Measurements from ENCODE around the gene FYN.

The FYN gene

DNA sequence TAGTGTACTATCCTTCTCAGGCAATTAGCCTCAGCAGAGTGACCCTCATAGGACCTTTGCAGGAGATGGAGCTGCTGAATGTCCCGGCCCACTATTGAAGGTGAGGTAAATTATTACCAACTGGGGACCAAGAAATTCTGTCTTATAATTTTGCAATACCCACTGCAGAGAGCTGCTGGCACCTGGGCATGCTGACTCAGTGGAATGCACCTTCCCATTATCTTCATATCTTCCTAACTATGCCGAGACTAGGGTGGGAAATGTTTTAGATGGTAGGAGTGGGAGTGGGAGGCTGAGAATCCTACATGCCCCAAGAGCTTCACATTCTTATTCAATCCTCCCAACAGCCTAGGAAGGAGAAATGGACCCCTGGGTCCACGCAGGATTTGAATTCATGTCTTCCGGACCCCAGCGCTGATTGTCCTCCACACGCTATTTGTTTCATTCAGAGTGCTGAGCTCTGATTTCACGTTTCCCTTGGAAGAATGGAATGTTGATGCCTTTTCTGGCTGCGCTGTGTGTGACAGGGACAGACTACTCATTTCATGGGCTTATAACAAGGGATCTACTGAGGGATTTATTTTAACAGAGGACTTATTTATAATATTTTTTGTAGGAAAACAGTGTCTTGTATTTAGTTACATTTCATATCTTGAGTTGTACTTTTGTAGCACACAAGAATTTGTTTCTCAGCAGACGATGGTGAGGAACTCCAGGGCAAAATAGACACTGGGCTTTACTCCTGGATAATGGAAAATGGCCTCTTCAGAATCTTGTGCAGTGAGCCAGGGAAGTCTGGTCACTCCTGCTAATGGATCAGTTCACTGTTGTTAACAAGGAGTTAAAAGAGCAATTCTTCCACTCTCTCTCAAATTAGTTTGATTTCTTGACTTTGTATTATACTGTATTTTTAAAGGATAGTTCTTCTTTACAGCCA is 66.4 kb downstream of the FYN start:
- DNase-seq (ENCODE audit: low read depth): peak; percentile 59

DNA sequence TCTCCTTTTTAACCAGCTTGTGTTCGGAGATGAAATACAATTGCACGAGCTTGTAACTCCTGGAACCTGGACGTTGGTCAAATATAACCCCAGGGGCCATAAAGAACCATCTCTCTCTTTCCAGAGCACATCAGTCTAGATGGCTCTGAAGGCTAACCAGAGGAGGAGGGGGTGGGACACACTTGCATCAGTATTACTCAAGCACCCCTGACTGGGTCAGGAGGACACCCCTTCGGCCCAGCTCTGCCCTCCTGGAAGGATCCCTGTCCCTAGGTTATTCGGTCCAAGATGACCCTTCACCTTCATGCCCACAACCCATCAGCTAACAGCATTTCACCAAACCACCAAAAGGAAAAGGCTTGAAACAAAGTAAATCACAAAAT is 67.1 kb downstream of the FYN start:
- DNase-seq (ENCODE audit: low read depth): peak; percentile 23

DNA sequence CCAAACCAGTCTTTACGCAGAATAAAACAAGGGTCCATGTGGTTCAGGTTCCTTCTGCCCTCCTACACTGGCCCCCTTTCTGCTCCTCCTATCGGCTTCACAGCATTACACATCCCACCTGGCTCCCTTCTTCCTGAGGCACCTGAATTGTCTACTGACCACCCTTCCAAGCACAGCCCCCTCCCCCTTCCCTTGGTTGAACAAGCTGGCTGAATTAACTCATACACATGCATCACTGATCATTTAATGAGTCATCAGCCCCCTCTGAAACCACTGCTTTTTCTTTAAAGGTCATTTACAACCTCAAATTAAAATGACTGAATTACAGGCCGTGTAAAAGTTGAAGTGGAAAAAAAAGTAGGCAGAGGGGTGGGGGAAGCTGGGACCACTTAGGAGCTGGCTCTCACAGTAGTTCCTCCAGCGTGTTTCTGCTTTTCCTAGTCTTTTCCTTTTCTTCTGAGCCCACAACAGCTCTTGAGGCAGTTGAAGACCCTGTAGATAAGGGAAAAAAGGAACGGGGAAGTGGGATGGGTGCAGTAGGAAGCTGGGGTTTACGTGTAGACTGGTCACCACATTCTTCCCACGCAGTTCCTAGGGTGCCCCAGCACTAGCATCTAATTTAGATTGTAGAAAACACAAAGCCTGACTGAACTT is 67.6 kb downstream of the FYN start:
- peak; percentile 73 for DNase-seq (ENCODE audit: low read depth)

DNA sequence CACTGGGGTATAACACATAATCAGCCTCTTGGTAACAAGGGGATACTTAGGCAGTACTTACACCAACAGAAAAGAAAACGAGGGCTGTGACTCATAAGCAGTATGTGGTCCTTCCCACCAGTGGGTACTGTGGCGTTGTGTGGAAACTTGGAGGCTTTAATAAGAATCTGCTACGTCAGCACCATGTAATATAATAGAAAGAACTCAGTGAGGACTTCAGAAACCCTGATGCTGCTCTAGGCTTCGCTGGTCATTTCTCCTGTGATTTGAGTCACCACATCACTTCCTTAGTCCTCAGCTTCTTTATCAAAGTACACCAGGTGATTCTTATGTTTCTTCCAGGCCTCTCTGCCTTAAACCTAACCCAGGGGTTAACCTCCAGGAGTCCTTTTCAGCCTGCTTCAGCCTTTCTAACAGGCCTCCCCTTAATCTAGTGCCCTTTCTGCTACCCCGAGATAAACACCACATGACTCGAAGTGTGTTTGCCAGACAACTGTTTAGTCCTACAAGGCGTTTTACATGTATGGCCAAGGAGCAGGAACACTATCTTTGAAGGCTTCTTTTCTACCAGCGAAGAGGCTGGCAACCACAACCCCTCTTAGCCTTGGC is 68.5 kb downstream of the FYN start:
- peak; percentile 97 for DNase-seq (ENCODE audit: low read depth)

DNA sequence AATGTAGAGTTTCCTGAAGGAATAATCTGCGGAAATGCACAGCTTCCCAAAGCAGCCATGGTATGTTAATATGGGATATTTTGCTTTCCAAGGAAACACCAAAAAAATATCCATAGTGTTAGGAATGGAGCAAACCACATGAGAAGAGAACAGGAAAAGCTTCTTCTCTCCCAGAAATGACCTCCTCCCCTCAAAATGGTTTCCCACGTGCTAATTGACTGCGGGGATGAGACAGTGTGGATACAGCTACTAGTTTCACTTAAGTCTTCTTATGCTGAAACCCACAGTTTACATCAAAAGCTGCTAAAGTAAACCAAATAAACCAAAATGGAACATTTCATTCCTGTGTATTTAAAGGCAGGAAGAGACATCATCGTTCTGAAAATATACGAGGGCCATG is 69.4 kb downstream of the FYN start:
- peak; percentile 34 for DNase-seq (ENCODE audit: low read depth)

DNA sequence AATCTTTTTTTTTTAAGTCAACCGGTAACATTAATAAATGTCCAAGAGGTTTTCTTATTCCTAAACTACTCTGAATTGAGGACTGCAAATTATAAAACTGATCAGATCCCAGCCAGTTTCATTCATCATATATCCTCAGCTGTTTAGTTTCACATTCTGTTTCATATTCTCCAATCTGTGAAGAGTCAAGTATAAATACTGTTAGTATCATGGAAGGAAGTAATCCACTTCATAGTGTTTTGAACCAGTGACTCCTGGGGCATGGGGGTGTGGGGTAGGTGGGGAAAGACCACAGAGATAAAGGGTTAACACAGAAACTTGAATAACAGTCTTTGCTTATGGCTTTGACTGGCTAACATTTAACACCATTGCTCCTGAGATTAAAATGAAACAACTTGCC is 69.9 kb downstream of the FYN start:
- DNase-seq (ENCODE audit: low read depth): no peak

DNA sequence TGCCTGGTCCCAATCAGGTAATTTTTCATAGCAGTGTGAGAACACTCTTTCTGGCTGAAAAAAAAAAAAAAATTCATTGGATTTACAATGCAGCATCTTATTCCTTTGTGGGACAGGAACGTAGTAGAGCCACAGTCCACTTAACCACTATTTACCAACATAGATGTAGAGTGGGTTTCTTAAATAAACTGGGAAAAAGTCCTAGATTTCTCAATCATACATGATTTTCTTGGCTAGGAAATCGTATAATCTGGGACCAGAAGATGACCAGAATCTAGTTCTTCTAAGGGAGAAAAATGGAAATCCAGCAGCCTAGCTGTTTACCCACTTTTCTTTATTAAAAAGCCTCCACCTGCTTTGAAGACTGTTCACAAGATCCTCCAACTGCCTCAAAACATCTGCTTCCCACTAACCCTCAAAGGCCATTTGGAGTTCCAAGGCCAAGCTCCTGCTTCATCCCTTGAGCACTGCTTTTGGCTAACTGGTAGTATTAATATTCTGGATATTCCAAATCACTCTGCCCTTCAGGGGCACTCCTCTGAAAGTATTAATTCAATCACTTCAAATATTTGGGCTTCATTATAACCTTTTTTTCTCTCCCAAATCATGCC is 70.4 kb downstream of the FYN start:
- no peak for DNase-seq (ENCODE audit: low read depth)

DNA sequence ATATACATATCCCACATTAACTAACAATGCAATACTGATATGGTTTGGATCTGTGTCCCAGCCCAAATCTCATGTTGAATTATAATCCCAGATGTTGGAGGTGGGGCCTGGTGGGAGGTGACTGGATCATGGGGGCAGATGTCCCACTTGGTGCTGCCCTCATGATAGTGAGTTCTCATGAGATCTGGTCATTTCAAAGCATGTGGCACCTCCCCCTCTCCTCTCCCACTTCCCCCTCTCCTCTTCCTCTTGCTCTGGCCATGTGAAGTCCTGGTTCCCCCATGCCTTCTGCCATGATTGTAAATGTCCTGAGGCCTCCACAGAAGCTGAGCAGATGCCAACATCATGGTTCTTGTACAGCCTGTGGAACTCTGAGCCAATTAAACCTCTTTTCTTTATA is 71.2 kb downstream of the FYN start:
- DNase-seq (ENCODE audit: low read depth): no peak

DNA sequence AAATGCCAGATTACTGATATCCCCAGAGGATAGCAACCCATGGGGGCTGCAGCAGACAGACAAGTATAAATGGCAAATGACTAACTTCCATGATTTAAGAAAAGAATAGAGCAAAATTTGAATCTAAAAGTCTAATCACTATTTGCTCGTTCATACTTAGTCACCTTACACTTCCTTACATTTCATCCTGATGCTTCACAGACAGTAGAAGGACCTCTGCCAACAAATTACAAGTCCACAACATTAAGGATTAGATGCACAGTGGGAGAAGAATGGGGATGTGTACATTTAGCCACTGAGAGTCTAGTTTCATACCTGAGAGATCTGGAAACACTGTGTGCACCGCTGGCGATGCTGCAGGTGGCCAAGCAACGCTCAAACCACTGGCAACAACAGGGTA is 72.4 kb downstream of the FYN start:
- no peak for DNase-seq (ENCODE audit: low read depth)

DNA sequence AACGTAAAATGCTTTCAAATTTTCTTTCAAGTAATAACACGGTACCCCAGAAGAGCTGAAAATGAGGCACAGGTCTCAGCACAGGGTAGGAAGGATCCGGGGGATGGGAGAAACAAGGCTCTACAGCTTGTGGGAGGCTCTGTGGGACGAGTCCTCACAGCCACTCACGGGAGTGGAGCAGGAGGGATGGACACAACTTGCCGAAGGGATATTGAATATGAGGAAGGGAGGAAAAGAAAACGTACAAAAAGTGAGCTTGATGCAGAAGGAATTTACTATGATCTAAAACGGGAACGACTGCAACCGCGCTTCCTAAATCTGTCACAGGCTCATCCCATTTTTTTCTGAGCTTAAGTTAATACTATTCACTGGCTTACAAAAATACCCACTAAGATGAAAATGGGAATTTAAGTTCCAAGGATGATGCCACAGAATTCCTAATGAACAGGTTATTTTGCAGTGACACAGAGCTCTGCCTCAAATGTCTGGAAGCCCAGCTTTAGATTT is 72.9 kb downstream of the FYN start:
- DNase-seq (ENCODE audit: low read depth): peak; percentile 47

DNA sequence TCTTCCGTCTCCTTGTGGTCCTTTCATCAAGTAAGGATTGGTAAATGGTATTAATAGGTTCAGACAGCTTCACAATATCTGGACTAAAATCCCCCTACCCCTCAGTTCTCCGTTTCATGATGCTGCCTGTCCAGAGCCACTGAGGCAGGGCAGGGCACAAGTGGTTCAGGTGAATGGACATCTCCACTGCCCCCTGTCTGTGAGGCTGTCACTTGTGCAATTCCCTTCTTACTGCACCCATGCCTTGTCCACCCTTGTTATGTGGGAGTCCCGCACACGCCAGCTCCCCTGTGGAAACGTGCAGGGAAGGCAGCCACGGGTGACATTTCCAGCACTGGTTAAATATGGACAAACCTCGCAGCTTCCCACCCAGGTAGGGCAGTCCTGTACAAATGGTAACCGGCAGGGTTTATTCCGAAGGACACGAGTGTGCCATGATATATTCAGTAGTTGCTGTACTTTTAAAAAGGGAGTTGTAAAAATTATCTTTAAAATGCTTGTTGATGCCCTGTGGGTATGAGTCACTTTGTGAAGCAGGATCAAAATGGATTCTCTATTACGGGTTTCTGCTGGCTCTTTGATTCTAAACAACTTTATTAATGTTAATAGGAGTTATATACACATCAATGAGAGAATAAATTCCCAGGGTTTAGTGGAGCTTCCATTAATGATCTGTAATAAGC is 73.5 kb downstream of the FYN start:
- DNase-seq (ENCODE audit: low read depth): peak; percentile 55

DNA sequence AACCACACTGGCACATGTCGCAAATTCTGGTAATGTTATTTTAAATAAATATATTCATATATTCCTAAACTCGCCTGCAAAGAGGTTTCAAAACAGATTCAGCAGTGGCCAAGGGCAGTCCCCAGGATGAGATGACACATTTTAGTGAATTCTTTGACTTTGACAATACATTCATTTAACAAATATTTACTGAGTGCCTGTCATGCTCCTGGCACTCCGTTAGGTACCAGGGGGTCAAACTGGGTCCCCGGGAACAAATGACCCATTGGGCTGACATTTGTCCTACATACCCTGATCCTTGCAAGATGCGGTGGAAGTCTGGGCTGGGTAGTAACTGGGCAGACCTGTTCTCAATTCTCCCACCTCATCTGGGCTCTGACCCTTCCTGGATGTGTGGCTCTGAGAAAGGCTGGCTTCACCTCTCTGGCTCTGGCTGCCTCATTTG is 74.9 kb downstream of the FYN start:
- DNase-seq (ENCODE audit: low read depth): no peak

DNA sequence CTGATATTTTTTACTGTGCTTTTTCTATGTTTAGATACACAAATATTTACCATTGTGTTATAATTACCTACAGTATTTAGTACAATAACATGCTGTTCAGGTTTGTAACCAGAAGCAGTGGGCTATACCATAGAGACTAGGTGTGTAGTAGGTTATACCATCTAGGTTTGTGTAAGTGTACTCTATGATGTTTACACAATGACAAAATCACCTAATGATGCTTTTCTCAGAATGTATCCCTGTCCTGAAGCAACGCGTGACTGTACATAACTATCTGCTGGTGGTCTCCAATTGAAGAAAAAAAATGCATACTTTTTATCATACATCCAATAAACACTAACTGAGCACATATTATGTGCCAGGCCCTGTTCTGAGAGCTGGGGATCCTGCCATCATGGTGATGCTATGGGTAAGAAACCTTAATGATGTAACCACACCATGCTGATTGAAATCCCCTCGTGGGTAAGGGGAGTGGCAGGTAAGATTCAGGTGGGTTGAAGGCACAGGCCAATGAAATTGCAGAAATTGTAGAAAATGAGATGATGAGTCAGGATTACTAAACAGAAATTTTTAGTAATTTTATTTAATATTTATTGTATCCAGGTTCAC is 76.8 kb downstream of the FYN start:
- DNase-seq (ENCODE audit: low read depth): no peak

DNA sequence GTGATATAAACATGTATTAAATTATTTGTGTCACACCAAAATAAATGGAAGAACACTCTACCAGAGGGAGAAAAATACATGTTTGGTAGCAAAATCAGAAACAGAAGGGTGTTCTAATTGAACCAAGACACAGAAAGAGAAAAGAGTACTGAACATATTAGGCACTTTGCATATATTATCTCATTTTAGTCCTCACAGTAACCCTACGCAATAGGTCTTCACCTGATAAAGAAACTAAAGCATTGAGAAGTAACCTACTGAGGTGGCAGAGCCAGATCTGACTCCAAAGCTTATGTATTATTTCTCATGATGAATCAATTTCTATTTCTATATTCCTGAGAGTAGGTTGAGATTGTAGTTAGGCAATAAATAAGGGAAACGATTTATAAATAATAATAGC is 77.7 kb downstream of the FYN start:
- no peak for DNase-seq (ENCODE audit: low read depth)

DNA sequence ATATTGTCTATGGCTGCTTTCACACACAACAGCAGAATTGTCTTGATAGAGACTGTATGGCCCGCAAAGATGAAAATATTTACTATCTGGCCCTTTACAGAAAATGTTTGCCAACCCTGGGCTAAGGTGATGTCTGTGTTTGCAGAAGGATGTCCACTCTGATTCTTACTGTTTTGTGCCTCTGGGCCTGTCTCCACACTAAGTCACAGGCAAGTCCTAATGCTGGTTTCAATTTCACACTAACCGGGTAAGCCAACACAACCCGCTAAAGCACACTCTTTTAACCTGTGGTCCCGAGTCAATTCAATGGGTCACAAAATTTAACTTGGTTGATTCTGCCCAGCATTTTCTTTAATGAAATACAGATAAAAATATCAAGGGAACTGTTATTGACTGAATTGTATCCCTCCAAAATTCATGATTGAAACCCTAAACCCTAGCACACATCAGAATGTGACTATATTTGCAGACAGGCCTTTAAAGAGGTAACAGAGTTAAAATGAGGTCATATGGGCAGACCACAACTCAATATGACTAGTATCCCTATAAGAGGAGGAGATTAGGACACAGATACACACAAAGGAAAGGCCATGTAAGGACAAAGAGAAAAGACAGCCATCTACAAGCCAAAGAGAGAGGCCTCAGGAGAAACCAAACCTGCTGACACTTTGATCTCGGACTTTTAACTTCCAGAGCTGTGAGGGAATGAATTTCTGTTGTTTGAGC is 78.4 kb downstream of the FYN start:
- peak; percentile 22 for DNase-seq (ENCODE audit: low read depth)

DNA sequence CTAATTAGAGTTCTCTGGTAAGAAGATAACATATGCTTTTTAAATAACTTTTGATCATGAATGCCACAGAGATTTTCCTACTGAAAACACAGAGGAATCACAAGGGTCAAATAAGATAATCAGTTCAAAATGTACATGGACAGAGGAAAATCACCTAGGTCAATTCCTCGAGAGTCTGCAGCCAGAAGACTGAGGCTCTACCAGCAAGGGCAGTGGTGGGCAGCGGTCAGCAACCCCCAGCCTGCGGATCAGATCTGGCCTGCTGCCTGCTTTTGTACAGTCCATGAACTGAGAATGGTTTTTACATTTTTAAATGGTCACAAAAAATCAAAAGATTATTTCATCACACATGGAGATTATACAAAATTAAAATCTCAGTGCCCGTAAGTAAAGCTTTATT is 79.0 kb downstream of the FYN start:
- DNase-seq (ENCODE audit: low read depth): no peak

DNA sequence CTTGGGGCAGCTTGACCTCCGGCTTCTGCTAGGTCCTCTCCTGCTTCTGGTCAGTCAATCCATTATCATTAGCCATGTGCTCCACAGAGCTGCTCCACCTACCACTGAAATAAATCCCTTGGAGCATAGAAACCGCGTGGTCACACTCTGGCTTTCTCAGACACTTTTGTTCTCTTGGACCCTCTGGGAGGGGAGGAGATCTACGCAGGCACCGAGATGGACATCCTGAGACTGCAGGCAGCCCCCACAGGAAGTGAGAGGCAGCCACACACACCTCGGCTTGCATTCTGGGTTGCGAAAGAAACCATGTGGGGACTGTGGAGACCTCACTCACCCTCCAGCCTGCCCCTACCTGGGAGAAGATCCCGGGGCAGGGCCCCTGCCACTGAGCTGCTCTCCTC is 79.5 kb downstream of the FYN start:
- peak; percentile 30 for DNase-seq (ENCODE audit: low read depth)

DNA sequence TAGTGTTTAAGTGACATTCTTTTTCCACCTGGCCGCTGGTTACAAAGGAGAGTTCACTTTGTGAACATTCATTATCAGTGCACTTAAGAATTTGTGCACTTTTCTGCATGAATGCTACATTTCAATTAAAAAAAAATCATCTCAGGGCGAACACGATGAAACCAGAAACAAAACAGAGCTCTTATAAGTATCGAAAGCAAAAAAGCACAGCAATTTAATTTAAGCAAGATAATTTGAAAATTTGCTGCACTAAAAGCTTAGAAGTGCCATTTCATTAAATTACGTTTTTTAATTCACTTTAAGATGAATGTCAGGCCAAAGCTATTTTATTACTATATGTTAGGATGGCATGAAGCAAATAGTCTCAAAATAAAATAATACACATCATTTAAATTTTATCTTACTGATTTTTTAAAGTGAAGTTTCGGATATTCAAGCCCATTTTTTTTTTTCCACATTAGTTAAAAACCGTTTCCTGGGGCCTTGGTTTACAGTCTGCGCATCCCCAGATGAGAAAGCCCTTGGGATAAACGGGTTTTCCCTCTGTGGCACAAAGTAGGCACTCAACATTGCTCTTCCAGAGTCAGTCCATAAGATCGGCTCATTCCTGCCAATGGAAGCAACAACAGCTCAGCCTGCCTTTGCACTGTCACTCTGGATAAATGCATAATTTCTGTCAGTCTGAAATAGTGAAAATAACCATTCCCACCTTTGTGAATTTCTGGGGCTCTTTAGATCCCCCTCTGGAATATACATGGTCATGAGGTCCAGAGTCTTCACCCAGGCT is 80.1 kb downstream of the FYN start:
- no peak for DNase-seq (ENCODE audit: low read depth)

DNA sequence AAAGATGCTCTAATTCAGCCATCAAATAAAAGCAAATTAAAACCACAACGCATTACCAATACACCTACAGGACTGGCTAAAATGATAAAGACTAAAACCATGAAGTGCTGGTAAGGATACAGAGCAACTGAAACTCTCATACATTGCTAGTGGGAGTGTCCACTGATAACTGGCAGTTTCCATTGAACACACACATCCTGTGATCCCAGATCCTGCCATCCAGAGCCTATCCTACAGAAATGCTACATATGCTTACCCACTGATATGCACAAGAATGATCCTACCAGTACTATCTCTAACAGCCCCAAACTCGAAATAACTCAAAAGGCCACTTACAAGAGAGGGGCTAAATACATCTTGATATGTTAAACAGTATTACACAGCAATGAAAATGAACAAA is 81.0 kb downstream of the FYN start:
- DNase-seq (ENCODE audit: low read depth): no peak

DNA sequence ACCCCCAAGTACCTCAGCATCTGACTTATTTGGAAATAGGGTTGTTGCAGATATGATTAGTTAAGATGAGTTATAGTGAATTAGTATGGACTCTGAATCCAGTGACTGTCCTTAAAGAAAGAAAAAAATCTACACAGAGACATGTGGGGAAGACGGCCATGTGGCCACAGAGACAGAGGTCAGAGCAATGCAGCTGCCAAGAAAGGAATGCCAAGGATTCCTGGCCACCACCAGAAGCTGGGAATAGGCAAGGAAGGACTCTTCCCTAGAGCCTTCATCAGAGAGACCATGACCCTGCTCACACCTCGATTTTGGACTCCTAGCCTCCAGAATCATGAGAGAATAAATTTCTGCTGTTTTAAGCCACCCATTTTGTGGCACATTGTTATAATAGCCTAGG is 81.8 kb downstream of the FYN start:
- DNase-seq (ENCODE audit: low read depth): peak; percentile 40

Data from amniotic epithelial cell (primary cell).